ENCODE measurements around the gene COL11A2.

Gene COL11A2

DNA sequence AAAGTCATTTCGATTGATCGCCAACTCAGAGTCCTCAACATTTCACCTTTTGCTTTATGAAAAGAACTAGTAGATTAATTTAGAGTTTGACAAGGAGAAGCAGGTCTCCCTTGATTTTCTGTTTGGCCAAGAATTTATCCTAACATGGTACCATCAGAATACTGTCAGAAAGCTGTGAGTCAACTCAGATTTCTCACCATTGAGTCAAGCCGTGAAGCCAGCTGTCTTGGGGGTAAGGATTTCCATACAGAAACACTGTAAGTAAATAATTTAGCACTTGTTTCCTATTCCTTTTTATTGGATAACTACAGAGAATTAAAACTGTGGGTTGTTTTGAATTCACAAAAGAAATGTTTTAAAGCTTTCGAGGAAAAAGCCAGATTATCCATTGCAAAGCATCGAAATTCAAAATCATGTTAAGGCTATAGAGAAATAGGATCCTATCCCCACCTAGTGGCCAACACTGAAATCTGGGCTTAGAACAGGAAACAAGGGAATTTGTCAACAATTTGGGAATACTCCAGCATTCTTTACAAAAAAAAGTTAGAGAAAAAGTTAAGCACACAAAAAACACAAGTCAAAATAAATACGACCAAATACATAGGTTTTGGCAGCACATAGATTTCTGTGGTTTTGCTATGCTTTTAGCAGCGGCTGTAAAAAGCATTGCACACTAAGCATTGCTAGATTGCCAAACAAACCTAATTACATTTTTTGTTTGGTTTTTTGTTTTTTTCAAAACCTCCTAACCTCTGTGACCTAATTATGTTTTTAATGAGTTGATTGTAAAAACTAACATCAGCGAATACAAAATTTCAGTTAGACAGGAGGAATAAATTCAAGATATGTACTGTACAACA, 44.2 kb downstream of the COL11A2 start:
- DNase-seq = peak; percentile 19

DNA sequence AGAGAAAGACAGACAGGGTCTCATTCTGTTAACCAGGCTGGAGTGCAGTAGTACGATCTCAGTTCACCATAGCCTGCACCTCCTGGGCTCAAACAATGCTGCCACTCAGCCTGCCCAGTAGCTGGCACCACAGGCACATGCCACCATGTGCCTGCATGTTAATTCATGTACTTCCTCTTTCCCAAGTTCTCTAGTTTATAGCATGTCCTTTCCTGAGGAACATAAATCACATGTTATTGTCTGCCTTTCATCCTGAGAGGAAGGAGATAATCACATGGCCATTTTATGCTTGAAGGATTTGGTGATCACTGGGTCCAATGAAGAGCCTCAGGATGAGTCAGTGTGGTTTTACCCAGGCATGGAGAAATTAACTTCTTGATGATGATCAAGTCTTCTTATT, 47.9 kb downstream of the COL11A2 start:
- DNase-seq = no peak

DNA sequence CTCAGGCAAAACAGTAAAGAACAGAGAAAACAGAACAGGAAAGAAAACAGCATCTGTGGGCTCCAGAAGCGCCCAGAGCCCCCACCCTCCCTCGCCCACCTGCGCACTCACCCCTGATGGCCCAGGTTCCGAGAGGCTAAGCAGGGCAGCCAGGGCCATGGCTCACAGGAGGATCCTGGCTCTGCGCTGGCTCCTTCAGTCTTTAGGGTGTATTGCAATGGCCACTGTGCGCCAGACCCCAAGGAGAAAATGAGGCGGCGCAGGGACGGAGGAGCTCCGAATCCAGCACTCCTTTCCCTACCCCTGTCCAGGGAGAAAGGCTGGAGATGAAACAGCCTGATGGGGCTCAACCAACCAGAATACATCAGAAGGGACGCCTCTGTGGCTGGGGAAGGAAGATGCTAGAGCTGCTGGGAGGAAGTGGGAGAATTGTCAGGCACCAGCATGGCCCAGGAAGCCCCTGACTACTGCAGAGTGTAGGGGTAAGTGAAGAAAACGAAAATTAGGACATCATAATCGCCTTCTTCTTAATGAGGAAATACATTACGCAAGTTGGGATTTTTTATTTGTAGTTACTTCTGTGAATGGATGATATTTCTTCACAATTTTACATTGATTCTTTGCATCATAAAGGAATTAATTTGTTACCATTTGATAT, 49.0 kb downstream of the COL11A2 start:
- DNase-seq = no peak

- no peak for DNase-seq
These were observed 49.7 kb downstream of the COL11A2 start for GRCh38 chr6:33142501-33143070.

DNA sequence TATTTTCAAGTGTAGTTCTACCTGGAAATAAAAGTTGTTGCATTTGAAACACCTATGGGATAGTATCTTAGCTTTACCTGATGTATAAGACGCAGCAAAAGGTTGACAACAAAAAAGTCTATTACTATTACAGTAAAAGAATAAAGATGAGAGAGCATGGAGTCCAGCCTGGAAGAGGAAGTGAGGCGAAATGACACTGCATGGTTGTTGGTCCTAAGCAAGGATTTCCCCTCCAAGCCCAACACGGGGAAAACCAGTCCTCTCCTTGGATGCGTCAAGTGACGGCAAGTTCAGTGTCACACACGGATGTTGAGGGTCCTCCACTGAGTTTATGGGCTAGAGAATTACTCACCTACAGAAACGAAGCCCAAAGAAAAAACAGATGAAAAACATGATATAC, 51.7 kb downstream of the COL11A2 start:
- DNase-seq = no peak

DNA sequence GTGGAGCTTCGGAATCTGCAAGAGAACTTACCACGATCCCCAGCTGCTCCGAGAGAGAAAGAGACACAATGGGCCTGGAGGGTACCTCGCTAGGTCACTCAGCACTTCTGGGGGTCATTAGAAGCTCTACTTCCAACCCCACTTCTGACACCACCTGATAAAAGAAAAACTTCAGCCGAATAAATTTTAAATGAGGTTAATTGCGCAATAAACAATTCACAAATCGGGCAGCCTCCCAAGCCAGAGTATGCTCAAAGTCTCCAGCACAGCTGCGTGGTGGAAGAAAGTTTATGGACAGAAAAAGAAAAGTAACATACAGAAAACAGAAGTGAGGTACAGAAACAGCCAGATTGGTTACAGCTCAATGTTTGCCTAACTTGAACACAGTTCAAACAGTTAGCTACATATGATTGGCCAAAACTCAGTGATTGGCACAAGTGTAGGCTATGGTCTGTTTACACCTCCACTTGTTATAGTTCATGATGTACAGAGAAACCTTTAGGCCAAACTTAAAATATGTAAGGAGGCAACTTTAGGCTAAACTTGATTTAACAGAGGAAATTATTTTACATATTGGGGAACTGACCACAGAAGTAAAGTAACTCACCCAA, 52.6 kb downstream of the COL11A2 start:
- DNase-seq = no peak

DNA sequence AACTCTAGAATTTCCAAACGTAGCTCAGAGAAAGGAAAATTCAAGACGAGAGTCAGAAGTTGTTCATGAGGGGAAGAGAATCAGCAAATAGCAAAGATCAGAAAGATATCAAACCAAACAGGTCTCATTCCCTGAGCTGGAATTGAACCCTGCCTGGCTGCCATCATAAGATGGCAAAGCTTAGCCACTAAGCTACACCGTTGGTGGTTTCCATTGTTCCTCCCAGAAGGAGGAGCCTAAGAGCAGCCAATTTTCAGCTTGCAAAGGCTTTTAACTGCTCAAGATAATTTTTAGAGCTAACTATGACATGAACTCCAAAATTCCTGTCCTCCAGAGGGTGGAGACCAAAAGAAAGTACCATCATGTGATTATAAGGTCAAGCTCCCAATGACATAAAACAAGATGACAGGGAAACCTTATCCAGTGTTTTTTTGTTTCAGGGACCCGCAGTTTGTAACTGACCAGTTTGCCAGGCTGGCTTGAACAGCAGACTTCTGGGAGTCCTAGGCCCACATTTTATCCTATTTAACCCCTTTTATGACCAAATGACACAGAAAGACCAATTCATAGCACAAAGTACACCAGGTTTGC, 55.9 kb downstream of the COL11A2 start:
- DNase-seq = no peak

GRCh38 chr6:33132081-33132524, 60.2 kb downstream of the COL11A2 start:
- DNase-seq = no peak

DNA sequence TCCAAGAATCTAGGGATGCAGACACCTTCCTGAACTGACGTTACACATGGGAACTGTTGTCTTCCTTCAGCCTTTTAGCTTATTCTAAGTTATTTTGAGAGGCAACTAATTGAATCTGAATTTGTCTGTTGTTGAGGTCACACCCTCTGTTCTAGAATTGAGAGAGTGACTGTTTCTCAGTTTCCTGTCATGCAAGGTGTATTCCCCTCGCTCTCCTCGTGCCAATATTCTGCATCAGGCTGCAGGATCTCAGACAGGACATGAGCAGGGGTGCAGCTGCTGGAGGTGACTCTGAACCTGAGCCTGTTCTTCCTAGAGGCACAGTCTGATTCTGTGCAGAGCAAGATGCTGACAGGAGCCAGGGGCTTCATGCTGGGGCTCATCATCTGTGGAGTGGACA, 63.9 kb downstream of the COL11A2 start:
- DNase-seq = no peak

GRCh38 chr6:33126101-33126714, 66.1 kb downstream of the COL11A2 start:
- DNase-seq = no peak

GRCh38 chr6:33124947-33125346, 67.3 kb downstream of the COL11A2 start:
- no peak for DNase-seq

GRCh38 chr6:33124525-33124901, 67.8 kb downstream of the COL11A2 start:
- DNase-seq = no peak

DNA sequence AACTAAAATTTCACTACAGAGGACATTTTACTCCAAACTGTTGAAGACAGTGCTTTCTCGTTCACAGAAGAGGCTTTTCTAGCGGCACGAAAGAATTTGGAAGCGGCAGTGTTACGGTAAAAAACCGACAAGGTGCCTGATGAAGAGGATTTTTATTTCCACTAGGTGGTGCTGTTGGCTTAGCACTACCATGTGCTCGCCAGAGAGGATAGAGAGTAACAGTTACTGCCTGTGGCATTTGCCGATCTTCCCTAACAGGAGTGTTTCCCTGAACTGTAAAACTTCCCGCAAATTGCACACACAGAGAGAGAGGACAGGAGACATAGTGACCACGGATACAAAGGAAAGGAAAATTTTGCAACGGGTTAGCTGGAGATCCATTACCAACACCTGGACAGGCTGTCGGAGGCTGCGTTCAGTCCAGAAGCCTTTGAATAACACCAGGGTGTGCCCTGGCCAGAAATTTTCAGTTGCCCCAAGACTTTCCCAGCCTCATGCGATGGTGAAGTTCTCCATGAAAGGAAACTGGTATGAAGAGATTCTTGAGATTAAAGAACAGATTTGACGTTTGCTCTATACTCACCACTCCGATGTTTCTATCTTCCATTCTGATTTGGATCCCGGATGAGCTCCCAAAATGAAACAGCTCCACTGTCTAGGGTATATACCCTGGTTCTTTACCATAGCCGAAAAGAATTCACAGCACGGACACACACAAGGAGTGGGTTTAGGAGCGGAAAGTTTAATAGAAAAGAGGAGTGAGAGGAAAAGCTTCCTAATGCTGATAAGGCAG, 68.3 kb downstream of the COL11A2 start:
- peak; percentile 13 for DNase-seq

DNA sequence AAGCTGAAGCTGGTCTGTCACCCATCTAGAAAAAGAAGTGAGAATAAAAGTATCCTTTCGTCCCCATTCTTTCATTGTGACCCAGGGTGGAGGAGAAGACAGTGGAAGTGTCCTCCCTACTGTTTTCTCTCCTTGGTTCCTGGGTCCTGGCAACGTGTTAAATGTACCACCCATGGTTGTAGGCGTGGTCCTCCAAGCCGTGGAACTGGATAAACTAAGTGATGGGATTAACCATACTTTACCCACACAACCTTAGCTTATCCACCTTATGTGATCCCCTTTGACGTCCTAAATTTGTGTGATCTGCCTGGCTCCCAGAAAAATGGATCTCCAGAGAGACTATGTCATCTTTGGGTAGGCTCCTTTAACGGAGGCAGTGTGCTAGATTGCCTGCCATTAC, 69.1 kb downstream of the COL11A2 start:
- DNase-seq = no peak

GRCh38 chr6:33120001-33120400, 72.3 kb downstream of the COL11A2 start:
- no peak for DNase-seq

DNA sequence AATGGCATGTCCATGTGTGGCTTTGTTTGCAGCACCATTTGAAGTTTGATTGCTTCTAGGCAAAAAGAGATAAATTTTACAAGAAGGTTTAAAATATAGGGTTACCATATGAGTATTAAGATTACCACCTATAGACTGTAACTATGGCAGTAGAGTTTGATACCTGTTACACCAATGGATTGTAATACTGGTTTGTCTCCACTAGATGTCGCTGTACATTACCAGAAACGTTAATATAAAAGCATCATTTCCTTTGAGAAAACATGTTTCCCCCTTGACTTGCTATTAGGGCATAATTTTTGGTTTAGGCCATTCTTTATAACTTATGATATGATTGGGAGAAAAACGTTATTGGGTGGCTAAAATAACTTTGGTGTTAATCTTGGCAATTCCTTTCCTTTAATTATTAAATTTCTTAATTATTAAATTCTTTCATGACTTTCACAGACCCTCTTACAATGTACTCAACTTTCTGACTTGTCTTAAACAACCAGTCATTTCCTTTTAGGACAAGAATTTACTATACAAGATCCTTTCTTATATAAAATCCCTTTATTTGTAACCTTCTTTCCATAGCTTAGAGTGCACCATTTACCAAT, 73.6 kb downstream of the COL11A2 start:
- DNase-seq = no peak

GRCh38 chr6:33117811-33118277, 74.4 kb downstream of the COL11A2 start:
- no peak for DNase-seq

DNA sequence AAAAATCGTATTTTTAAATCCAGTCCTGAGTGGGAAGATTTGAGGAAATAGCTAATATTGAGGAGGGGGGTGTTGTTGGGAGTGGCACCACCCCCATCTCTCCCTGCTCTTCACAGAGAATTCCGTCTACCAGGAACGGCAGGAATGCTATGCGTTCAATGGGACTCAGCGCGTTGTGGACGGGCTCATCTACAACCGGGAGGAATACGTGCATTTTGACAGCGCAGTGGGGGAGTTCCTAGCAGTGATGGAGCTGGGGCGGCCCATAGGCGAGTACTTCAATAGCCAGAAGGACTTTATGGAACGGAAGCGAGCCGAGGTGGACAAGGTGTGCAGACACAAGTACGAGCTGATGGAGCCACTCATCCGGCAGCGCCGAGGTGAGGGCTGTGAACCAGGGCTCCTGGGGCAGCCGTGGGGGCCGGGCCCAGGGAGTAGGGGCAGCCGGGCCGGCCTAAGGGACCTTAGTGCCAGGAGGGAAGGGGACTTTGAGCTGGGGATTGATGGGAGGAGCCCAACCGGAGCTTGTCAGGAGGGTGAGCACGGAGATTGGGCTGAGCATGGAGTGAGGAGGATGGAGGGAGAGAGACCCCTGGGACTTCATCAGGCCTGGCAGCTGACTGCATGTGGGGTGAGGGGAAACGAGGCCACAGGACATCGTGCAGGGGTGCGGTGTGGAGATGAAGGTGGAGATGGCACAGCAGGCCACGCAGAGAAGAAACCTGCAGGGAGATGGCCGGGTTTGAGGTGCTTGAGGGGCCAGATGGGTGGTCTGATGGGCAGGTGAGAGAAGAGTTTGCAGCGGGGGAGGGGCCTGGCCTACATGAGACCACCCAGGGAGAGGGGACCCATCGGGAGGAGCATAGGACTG, 75.2 kb downstream of the COL11A2 start:
- DNase-seq = no peak

DNA sequence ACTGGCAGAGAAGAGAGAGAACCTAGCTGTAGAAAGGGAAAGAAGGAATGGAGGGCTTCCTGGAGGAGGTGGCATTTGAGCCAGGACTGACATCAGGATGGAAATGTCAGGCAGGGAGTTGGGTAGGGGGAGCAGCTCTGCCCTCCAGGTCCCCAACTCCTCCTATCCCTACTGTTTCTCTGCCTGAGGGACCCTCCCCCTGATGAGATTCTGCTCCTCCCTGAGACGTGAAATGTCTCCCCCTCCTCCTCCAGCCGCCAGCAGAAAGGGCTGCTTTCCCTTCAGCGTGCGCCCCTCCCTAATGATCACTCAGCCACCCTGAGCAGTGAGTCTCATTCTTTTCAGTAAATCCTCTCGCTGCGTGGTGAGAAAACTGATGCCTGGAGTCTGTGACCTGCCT, 75.8 kb downstream of the COL11A2 start:
- DNase-seq = no peak

GRCh38 chr6:33114406-33114805, 77.9 kb downstream of the COL11A2 start:
- DNase-seq = no peak

All from DMS 273 treated with DMSO at 0.1 percent for 48 hours (cell line).